ENCODE results near the gene PFDN1. TPM values are rescaled to one million over a fixed set of nuclear protein-coding genes. Genes with fewer than 3 reads are reported as not detected.

Gene PFDN1
- total and polyA plus RNA-seq, 2 experiments from 2014 or later, result 119 to 256 TPM

DNA sequence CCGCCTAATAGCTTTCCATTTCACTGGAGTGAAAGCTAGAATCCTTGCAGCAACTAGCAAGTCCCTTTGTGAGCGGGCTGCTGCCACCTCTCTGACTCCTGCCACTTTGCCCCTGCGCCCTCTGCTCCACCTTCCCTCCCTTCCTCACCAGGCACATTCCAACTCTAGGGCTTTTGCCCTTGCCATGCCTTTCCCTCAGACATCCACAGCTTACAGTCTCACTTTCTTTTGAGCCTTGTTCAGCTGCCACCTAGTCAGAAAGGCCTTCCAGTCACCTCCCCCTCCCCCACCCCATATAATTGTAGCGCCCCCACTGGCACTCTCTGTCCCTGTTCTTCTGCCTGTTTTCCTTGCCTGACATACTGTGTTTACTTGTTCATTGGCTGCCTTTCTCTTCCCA lies 96.9 kb downstream of the PFDN1 start:
- TF ChIP-seq, protein P1, sequence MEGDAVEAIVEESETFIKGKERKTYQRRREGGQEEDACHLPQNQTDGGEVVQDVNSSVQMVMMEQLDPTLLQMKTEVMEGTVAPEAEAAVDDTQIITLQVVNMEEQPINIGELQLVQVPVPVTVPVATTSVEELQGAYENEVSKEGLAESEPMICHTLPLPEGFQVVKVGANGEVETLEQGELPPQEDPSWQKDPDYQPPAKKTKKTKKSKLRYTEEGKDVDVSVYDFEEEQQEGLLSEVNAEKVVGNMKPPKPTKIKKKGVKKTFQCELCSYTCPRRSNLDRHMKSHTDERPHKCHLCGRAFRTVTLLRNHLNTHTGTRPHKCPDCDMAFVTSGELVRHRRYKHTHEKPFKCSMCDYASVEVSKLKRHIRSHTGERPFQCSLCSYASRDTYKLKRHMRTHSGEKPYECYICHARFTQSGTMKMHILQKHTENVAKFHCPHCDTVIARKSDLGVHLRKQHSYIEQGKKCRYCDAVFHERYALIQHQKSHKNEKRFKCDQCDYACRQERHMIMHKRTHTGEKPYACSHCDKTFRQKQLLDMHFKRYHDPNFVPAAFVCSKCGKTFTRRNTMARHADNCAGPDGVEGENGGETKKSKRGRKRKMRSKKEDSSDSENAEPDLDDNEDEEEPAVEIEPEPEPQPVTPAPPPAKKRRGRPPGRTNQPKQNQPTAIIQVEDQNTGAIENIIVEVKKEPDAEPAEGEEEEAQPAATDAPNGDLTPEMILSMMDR (conservative IDR thresholded peaks at IDR 0.05; ENCODE audit: low read depth in 2 of 2), result peak; percentile 59 to 79
- TF ChIP-seq CREB1 (CRISPR knock-in tag; IDR thresholded peaks at IDR 0.05; ENCODE audit: low read depth), result no peak
- H3K4me3 ChIP-seq, result no peak overlapping the region
- peaks cover 3% of the 10 kb centered on the region for H3K27me3 Mint-ChIP-seq (ENCODE audit: insufficient read depth, low read depth, poor library complexity)
- H3K9me3 Mint-ChIP-seq, result no peaks in the 10 kb centered on the region
- H3K27ac Mint-ChIP-seq, result peak overlapping the region; percentile 16
- H3K4me2 ChIP-seq, result peak overlapping the region; percentile 50; the same call in 1 of the 2 replicates
- peak; percentile 96 for ATAC-seq
- no peak overlapping the region for H2AFZ ChIP-seq
- peaks cover 11% of the 10 kb centered on the region for H3K4me1 Mint-ChIP-seq
- H3K9me2 ChIP-seq (ENCODE audit: insufficient read depth), result no peaks in the 10 kb centered on the region; the same call in 1 of the 2 replicates
- 0 out of 2 replicates have a peak, but pooled peaks cover 10% of the 10 kb centered on the region for H3K4me1 ChIP-seq (ENCODE audit: insufficient read depth)
- H3K27me3 ChIP-seq (ENCODE audit: insufficient read depth), result no peaks in the 10 kb centered on the region
- DNase-seq (ENCODE audit: low spot score), result peak; percentile 82
- H3K27ac ChIP-seq (ENCODE audit: low read depth), result no peak overlapping the region
- no peak overlapping the region for H3K4me3 Mint-ChIP-seq
- H4K20me1 ChIP-seq (replicated peaks; ENCODE audit: insufficient read depth), result no peaks in the 10 kb centered on the region
- H3K36me3 Mint-ChIP-seq (ENCODE audit: low read depth), result no peaks in the 10 kb centered on the region
- no peaks in the 10 kb centered on the region for H3K79me2 ChIP-seq (replicated peaks; ENCODE audit: insufficient read depth)
- no peaks in the 10 kb centered on the region for H3F3A ChIP-seq (replicated peaks; ENCODE audit: low read depth)
- no peaks in the 10 kb centered on the region for H3K36me3 ChIP-seq (ENCODE audit: insufficient read depth)

DNA sequence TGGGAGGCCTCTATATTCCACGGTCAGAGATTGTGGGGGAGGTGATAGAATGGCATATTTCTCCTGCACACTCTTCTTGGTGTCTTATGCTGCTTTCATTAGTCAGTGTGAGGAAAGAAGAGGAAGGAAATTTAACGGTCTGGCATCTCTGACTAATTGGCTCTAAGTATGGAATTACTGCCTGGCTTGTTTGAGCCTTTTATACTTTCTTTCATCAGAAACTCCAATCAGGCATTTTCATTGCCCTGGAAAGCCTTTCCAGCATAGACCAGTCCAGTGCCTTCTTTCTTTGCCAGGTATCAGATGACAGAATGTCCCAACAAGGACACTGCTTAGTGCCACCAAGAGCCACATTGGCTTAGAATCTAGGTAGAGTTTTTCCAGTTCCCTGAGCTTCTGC lies 97.7 kb downstream of the PFDN1 start:
- H3F3A ChIP-seq (replicated peaks; ENCODE audit: low read depth), result no peaks in the 10 kb centered on the region
- H3K9me2 ChIP-seq (ENCODE audit: insufficient read depth), result no peaks in the 10 kb centered on the region; the same call in 1 of the 2 replicates
- no peaks in the 10 kb centered on the region for H3K36me3 ChIP-seq (ENCODE audit: insufficient read depth)
- no peak overlapping the region for H3K4me3 Mint-ChIP-seq
- H3K4me1 ChIP-seq (ENCODE audit: insufficient read depth), result 0 out of 2 replicates have a peak, but pooled peaks cover 10% of the 10 kb centered on the region
- no peaks in the 10 kb centered on the region for H3K36me3 Mint-ChIP-seq (ENCODE audit: low read depth)
- no peaks in the 10 kb centered on the region for H3K79me2 ChIP-seq (replicated peaks; ENCODE audit: insufficient read depth)
- DNase-seq (ENCODE audit: low spot score) (no peak), ATAC-seq (no peak)
- H3K4me2 ChIP-seq, result no peak overlapping the region
- no peaks in the 10 kb centered on the region for H3K9me3 Mint-ChIP-seq
- no peaks in the 10 kb centered on the region for H4K20me1 ChIP-seq (replicated peaks; ENCODE audit: insufficient read depth)
- TF ChIP-seq, protein P2, sequence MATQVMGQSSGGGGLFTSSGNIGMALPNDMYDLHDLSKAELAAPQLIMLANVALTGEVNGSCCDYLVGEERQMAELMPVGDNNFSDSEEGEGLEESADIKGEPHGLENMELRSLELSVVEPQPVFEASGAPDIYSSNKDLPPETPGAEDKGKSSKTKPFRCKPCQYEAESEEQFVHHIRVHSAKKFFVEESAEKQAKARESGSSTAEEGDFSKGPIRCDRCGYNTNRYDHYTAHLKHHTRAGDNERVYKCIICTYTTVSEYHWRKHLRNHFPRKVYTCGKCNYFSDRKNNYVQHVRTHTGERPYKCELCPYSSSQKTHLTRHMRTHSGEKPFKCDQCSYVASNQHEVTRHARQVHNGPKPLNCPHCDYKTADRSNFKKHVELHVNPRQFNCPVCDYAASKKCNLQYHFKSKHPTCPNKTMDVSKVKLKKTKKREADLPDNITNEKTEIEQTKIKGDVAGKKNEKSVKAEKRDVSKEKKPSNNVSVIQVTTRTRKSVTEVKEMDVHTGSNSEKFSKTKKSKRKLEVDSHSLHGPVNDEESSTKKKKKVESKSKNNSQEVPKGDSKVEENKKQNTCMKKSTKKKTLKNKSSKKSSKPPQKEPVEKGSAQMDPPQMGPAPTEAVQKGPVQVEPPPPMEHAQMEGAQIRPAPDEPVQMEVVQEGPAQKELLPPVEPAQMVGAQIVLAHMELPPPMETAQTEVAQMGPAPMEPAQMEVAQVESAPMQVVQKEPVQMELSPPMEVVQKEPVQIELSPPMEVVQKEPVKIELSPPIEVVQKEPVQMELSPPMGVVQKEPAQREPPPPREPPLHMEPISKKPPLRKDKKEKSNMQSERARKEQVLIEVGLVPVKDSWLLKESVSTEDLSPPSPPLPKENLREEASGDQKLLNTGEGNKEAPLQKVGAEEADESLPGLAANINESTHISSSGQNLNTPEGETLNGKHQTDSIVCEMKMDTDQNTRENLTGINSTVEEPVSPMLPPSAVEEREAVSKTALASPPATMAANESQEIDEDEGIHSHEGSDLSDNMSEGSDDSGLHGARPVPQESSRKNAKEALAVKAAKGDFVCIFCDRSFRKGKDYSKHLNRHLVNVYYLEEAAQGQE (IDR thresholded peaks at IDR 0.05; ENCODE audit: unreplicated experiment), result no peak
- TF ChIP-seq, protein P3, sequence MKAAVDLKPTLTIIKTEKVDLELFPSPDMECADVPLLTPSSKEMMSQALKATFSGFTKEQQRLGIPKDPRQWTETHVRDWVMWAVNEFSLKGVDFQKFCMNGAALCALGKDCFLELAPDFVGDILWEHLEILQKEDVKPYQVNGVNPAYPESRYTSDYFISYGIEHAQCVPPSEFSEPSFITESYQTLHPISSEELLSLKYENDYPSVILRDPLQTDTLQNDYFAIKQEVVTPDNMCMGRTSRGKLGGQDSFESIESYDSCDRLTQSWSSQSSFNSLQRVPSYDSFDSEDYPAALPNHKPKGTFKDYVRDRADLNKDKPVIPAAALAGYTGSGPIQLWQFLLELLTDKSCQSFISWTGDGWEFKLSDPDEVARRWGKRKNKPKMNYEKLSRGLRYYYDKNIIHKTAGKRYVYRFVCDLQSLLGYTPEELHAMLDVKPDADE (IDR thresholded peaks at IDR 0.05), result no peak
- no peak for TF ChIP-seq EZH2 (IDR thresholded peaks at IDR 0.05; ENCODE audit: low read depth, unreplicated experiment)
- no peak for TF ChIP-seq JUNB (IDR thresholded peaks at IDR 0.05; ENCODE audit: unreplicated experiment)
- H3K27ac Mint-ChIP-seq, result no peak overlapping the region
- H2AFZ ChIP-seq, result no peak overlapping the region
- no peak overlapping the region for H3K4me3 ChIP-seq
- H3K27me3 Mint-ChIP-seq (ENCODE audit: insufficient read depth, low read depth, poor library complexity), result peaks cover 3% of the 10 kb centered on the region
- peaks cover 11% of the 10 kb centered on the region for H3K4me1 Mint-ChIP-seq
- H3K27ac ChIP-seq (ENCODE audit: low read depth), result no peak overlapping the region
- no peaks in the 10 kb centered on the region for H3K27me3 ChIP-seq (ENCODE audit: insufficient read depth)

Measured in GM23338 (cell line).